Mucosa of stomach (tissue), 1 donor: ENCODE results near the gene ZGLP1.

Source experiments
- H3K27me3 ChIP-seq: one replicate; pipeline ENCODE4 v1.7.0; 2013; ENCODE audit warnings: mild to moderate bottlenecking, low read length; ENCODE audit not compliant: control insufficient read depth, insufficient read depth
- H3K36me3 ChIP-seq: one replicate; pipeline ENCODE4 v1.7.0; 2013; ENCODE audit warnings: low read length; ENCODE audit not compliant: control insufficient read depth, insufficient read depth
- H3K4me1 ChIP-seq: one replicate; pipeline ENCODE4 v1.7.0; 2013; ENCODE audit warnings: mild to moderate bottlenecking, low read length; ENCODE audit not compliant: control insufficient read depth, insufficient read depth
- H3K4me3 ChIP-seq: one replicate; pipeline ENCODE4 v1.7.0; 2013; ENCODE audit warnings: low read length
- H3K9ac ChIP-seq: one replicate; pipeline ENCODE4 v1.7.0; 2013; ENCODE audit warnings: mild to moderate bottlenecking, low read length, moderate library complexity
- H3K9me3 ChIP-seq: one replicate; pipeline ENCODE4 v1.7.0; 2013; ENCODE audit warnings: mild to moderate bottlenecking, low read length, moderate library complexity; ENCODE audit not compliant: control insufficient read depth
- donor health status: Pancreatic carcinoma.

Gene ZGLP1

GRCh38 chr19:10334588-10335351 is 25.2 kb upstream of the ZGLP1 start:
- H3K4me3 ChIP-seq = peak overlapping the region; percentile 79
- H3K36me3 ChIP-seq = no peaks in the 10 kb centered on the region
- H3K27me3 ChIP-seq = no peaks in the 10 kb centered on the region
- peak overlapping the region; percentile 45 for H3K9ac ChIP-seq
- H3K4me1 ChIP-seq = peaks cover 19% of the 10 kb centered on the region
- no peaks in the 10 kb centered on the region for H3K9me3 ChIP-seq

GRCh38 chr19:10333758-10334587 is 24.4 kb upstream of the ZGLP1 start:
- Histone ChIP-seq H3K9ac (peak overlapping the region; percentile 45), H3K36me3 (no peaks in the 10 kb centered on the region), H3K27me3 (no peaks in the 10 kb centered on the region), H3K9me3 (no peaks in the 10 kb centered on the region), H3K4me1 (peaks cover 19% of the 10 kb centered on the region), H3K4me3 (peak overlapping the region; percentile 79)

- Histone ChIP-seq H3K36me3 (no peaks in the 10 kb centered on the region), H3K4me3 (peak within 1 kb of the TSS; percentile 79), H3K9ac (peak within 1 kb of the TSS; percentile 65), H3K4me1 (peaks cover 19% of the 10 kb centered on the region), H3K27me3 (no peaks in the 10 kb centered on the region), H3K9me3 (no peaks in the 10 kb centered on the region)
These were observed 23.5 kb upstream of the ZGLP1 start, which contains the start of gene RAVER1 for GRCh38 chr19:10332965-10333757. TSS of gene RAVER1 (minus strand) at chr19:10333529. CDS start at chr19:10333507, 22 bp downstream.

GRCh38 chr19:10332158-10332964 is 22.7 kb upstream of the ZGLP1 start:
- Histone ChIP-seq H3K36me3 (peaks cover 5% of the 10 kb centered on the region), H3K4me1 (peaks cover 19% of the 10 kb centered on the region), H3K27me3 (no peaks in the 10 kb centered on the region), H3K9me3 (no peaks in the 10 kb centered on the region), H3K9ac (peak overlapping the region; percentile 65), H3K4me3 (peak overlapping the region; percentile 79)

- H3K9me3 ChIP-seq = no peaks in the 10 kb centered on the region
- H3K9ac ChIP-seq = no peak overlapping the region
- H3K4me3 ChIP-seq = no peak overlapping the region
- peaks cover 5% of the 10 kb centered on the region for H3K36me3 ChIP-seq
- H3K4me1 ChIP-seq = peaks cover 15% of the 10 kb centered on the region
- H3K27me3 ChIP-seq = no peaks in the 10 kb centered on the region
These were observed 19.9 kb upstream of the ZGLP1 start for GRCh38 chr19:10329555-10329954.

GRCh38 chr19:10328558-10329429 is 19.2 kb upstream of the ZGLP1 start:
- H3K4me3 ChIP-seq = no peak overlapping the region
- H3K36me3 ChIP-seq = peaks cover 5% of the 10 kb centered on the region
- H3K9me3 ChIP-seq = no peaks in the 10 kb centered on the region
- H3K4me1 ChIP-seq = peaks cover 10% of the 10 kb centered on the region
- H3K9ac ChIP-seq = no peak overlapping the region
- H3K27me3 ChIP-seq = no peaks in the 10 kb centered on the region

GRCh38 chr19:10327793-10328192 is 18.2 kb upstream of the ZGLP1 start:
- H3K9ac ChIP-seq = no peak overlapping the region
- H3K36me3 ChIP-seq = peaks cover 5% of the 10 kb centered on the region

GRCh38 chr19:10325732-10326131 is 16.1 kb upstream of the ZGLP1 start:
- Histone ChIP-seq H3K36me3 (peaks cover 5% of the 10 kb centered on the region), H3K4me1 (peaks cover 8% of the 10 kb centered on the region), H3K9ac (no peak overlapping the region), H3K4me3 (no peak overlapping the region), H3K27me3 (no peaks in the 10 kb centered on the region), H3K9me3 (no peaks in the 10 kb centered on the region)

More at GRCh38 chr19:10327793-10328192, 18.2 kb upstream of the ZGLP1 start:
- no peaks in the 10 kb centered on the region for H3K27me3 ChIP-seq
- H3K9me3 ChIP-seq = no peaks in the 10 kb centered on the region
- H3K4me1 ChIP-seq = peaks cover 10% of the 10 kb centered on the region
- H3K4me3 ChIP-seq = no peak overlapping the region

GRCh38 chr19:10321874-10322835 is 12.5 kb upstream of the ZGLP1 start:
- Histone ChIP-seq H3K36me3 (peaks cover 6% of the 10 kb centered on the region), H3K27me3 (no peaks in the 10 kb centered on the region), H3K4me3 (no peak overlapping the region), H3K9me3 (no peaks in the 10 kb centered on the region), H3K4me1 (peaks cover 8% of the 10 kb centered on the region), H3K9ac (no peak overlapping the region)

GRCh38 chr19:10321417-10321797 is 11.8 kb upstream of the ZGLP1 start:
- Histone ChIP-seq H3K4me3 (no peak overlapping the region), H3K27me3 (no peaks in the 10 kb centered on the region), H3K9me3 (no peaks in the 10 kb centered on the region), H3K9ac (no peak overlapping the region), H3K36me3 (peaks cover 6% of the 10 kb centered on the region), H3K4me1 (peaks cover 8% of the 10 kb centered on the region)
